WERI-Rb-1 (cell line): ENCODE measurements around the gene ZNF516.

Source experiments
- DNase-seq: peaks from one replicate; pipeline ENCODE4 v3.0.0-alpha.2; 2020
- H3K27ac ChIP-seq: fragments of 250-450 bp; sonication (Bioruptor Pico); 2 replicates; pipeline ENCODE4 v1.5.1; 2020; ENCODE audit warnings: mild to moderate bottlenecking, moderate library complexity
- H3K27me3 ChIP-seq: fragments of 250-450 bp; sonication (Bioruptor Pico); 2 replicates; pipeline ENCODE4 v1.5.1; 2021; ENCODE audit warnings: mild to moderate bottlenecking, low read depth, moderate library complexity; ENCODE audit not compliant: insufficient read depth, severe bottlenecking
- H3K36me3 ChIP-seq: fragments of 250-450 bp; sonication (Bioruptor Pico); 2 replicates; pipeline ENCODE4 v1.5.1; 2020; ENCODE audit warnings: mild to moderate bottlenecking, moderate library complexity
- H3K4me3 ChIP-seq: 2 replicates; pipeline ENCODE4 v1.5.1; 2011; ENCODE audit warnings: low read depth, mild to moderate bottlenecking, control low read depth, low read length
- H3K9me3 ChIP-seq: fragments of 250-450 bp; sonication (Bioruptor Pico); 2 replicates; pipeline ENCODE4 v1.5.1; 2021; ENCODE audit warnings: mild to moderate bottlenecking, moderate library complexity; ENCODE audit not compliant: severe bottlenecking
- CTCF ChIP-seq: IDR thresholded peaks from 2 replicates; pipeline ENCODE4 v1.5.1; 2011; ENCODE audit warnings: low read depth, mild to moderate bottlenecking, control low read depth, inconsistent platforms, low read length

ZNF516 gene

DNA sequence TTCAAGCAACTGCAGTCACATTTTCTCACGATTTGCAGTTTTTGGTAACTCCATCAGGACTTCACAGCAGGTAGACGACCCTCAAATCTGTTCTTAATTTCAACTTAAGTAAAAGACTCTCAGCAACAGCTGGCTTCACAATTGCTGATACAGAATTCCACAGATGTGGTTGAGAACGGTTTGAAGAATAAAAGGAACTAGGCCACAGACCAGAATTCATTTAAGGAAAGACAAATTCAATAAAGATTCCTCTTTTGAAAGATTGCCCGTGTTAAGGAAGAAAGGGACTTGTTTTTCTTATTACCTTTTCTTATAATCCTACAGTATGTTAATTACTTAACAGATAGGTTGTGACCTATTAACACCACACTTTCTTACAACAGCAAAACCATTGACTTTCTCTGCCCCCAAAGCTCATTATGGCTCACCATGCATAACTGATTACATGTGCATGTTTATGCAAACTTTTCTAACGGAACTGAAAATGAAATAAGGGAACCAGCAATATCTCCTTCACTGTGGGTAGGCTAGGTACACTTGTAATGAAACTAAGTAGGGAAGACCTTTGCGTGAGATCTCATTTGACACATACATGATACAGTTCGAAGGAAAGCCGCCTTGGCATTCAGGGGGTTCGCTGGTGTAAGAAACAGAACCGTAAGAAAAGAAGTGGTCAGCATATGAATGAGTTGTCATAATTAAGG is 4.7 kb upstream of the ZNF516 start:
- no peak overlapping the region for H3K27ac ChIP-seq

DNA sequence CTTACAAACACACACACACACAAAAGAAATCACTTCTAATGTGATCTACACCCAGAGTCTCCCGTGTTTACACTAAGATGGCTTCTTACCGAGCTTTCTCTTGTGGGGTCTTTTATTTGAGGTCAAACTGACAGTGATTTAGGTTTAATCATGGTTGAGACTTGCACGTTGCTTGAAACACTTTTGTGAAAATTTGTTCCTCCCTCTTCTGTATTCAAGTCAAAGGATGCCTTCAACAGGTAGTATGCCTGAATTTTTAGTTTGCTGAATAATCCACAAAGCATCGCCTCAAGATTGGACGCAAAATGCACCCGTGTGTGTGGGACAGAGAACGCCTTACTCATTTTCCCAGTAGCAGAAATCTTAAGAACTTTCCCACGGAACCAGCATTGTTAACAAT is 4.0 kb upstream of the ZNF516 start:
- Histone ChIP-seq H3K27me3 (no peaks in the 10 kb centered on the region), H3K4me3 (no peak overlapping the region), H3K9me3 (no peaks in the 10 kb centered on the region), H3K36me3 (no peaks in the 10 kb centered on the region), H3K27ac (no peak overlapping the region)
- TF ChIP-seq CTCF: no peak
- DNase-seq: no peak

More for the DNA sequence above, 4.7 kb upstream of the ZNF516 start:
- H3K4me3 ChIP-seq: no peak overlapping the region
- TF ChIP-seq CTCF: no peak
- H3K27me3 ChIP-seq: no peaks in the 10 kb centered on the region
- H3K9me3 ChIP-seq: no peaks in the 10 kb centered on the region
- no peak for DNase-seq
- no peaks in the 10 kb centered on the region for H3K36me3 ChIP-seq

- no peak for DNase-seq
- Histone ChIP-seq H3K36me3 (no peaks in the 10 kb centered on the region), H3K27me3 (no peaks in the 10 kb centered on the region), H3K4me3 (no peak overlapping the region), H3K9me3 (no peaks in the 10 kb centered on the region), H3K27ac (no peak overlapping the region)
- no peak for TF ChIP-seq CTCF
Measured at GRCh38 chr18:76498064-76498463, 3.0 kb upstream of the ZNF516 start.

GRCh38 chr18:76497021-76497420 is 2.0 kb upstream of the ZNF516 start:
- Histone ChIP-seq H3K27me3 (no peaks in the 10 kb centered on the region), H3K9me3 (no peaks in the 10 kb centered on the region), H3K27ac (no peak overlapping the region), H3K4me3 (no peak overlapping the region), H3K36me3 (no peaks in the 10 kb centered on the region)
- TF ChIP-seq CTCF: no peak
- no peak for DNase-seq

- H3K27me3 ChIP-seq: no peaks in the 10 kb centered on the region
- no peak for DNase-seq
- H3K4me3 ChIP-seq: peak overlapping the region; percentile 80
- H3K27ac ChIP-seq: no peak overlapping the region
- no peaks in the 10 kb centered on the region for H3K9me3 ChIP-seq
- H3K36me3 ChIP-seq: no peaks in the 10 kb centered on the region
- TF ChIP-seq CTCF: no peak
Measured at GRCh38 chr18:76496194-76496890, 1.3 kb upstream of the ZNF516 start.
